ENCODE data around the gene NPIPA1.
"Not testable (repeated sequence)": the region's sequence is repeated elsewhere in the genome, so short reads cannot be mapped to it uniquely, and the experiment has no call there.

NPIPA1 gene

GRCh38 chr16:14993277-14994151 lies 56.3 kb downstream of the NPIPA1 start:
- Histone ChIP-seq H3K4me1 (peaks cover 7 to 23% (median 15%) of the 10 kb centered on the region in 10 experiments), H3K36me3 (peaks cover 29 to 69% (median 50%) of the 10 kb centered on the region in 11 experiments), H3K9me3 (replicated peaks in 1 of 11) (peaks cover 19 to 40% (median 24%) of the 10 kb centered on the region in 11 experiments), H4K20me1 (peaks cover 21 to 83% (median 59%) of the 10 kb centered on the region in 11 experiments)
- H3K4me2 ChIP-seq, H3K9ac ChIP-seq, H3K4me3 ChIP-seq, H3K27me3 ChIP-seq, H3K27ac ChIP-seq: not testable (repeated sequence)

DNA sequence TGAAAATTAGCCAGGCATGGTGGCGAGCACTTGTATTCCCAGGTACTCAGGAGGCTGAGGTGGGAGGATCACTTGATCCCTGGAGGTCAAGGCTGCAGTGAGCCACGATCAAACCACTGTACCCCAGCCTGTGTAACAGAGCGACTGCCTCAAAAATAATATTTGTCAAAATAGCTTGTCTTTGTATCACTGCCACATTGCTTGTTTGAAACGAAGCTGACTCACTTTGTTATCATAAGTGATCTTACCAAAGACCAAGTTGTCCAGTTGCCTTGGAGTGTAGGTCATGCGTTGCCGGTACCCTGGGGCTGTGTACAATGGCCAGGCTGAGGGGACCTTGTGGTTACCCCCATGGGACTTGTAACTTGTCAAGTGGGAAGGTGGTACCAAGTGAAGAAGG lies 59.5 kb downstream of the NPIPA1 start:
- not testable (repeated sequence) for H3K27ac ChIP-seq, H3K4me2 ChIP-seq, H3K27me3 ChIP-seq, H3K9ac ChIP-seq, H3K4me3 ChIP-seq
- H4K20me1 ChIP-seq: peaks cover 8 to 60% (median 28%) of the 10 kb centered on the region in 11 experiments; a peak in 17 of 22 replicates
- peaks cover 0 to 11% (median 0%) of the 10 kb centered on the region in 10 experiments; a peak in 4 of 20 replicates for H3K4me1 ChIP-seq
- peaks cover 19 to 36% (median 24%) of the 10 kb centered on the region in 11 experiments for H3K9me3 ChIP-seq (replicated peaks in 1 of 11)
- H3K36me3 ChIP-seq: peaks cover 41 to 77% (median 51%) of the 10 kb centered on the region in 11 experiments

- Histone ChIP-seq H4K20me1 (peaks cover 8 to 48% (median 27%) of the 10 kb centered on the region in 11 experiments; a peak in 17 of 22 replicates), H3K4me1 (peaks cover 0 to 11% (median 0%) of the 10 kb centered on the region in 10 experiments; a peak in 4 of 20 replicates), H3K36me3 (peaks cover 28 to 67% (median 41%) of the 10 kb centered on the region in 11 experiments), H3K9me3 (replicated peaks in 1 of 11) (peaks cover 11 to 22% (median 13%) of the 10 kb centered on the region in 11 experiments)
- not testable (repeated sequence) for H3K4me2 ChIP-seq, H3K27me3 ChIP-seq, H3K9ac ChIP-seq, H3K4me3 ChIP-seq, H3K27ac ChIP-seq
Measured at GRCh38 chr16:14998300-14998699, 61.1 kb downstream of the NPIPA1 start.

DNA sequence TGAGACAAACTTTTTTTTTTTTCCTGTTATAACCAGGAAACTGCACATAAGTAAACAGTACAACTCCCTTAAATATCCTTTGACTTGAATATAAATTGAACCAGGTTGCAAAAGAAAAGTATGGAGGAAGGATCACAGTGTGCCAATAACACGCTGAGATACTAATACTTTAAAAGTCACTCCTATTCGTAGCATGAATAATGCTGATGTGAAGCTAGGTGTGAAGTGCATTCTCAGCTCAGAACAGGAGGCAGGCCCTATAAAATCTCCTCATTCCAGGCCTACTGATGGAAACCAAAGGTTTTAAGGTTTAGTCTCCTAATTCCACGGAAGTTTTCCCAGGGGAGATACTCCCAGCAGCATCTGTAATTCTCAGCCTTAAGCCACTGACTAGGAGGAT lies 62.6 kb downstream of the NPIPA1 start:
- Histone ChIP-seq H4K20me1 (peaks cover 9 to 48% (median 27%) of the 10 kb centered on the region in 11 experiments; a peak in 17 of 22 replicates), H3K36me3 (peaks cover 36 to 74% (median 54%) of the 10 kb centered on the region in 11 experiments), H3K4me1 (peaks cover 0 to 11% (median 2%) of the 10 kb centered on the region in 10 experiments; a peak in 11 of 20 replicates)
- not testable (repeated sequence) for H3K4me2 ChIP-seq; H3K27me3 ChIP-seq; H3K27ac ChIP-seq; H3K4me3 ChIP-seq; H3K9me3 ChIP-seq (replicated peaks in 1 of 11); H3K9ac ChIP-seq
